GM23338 (cell line): Measurements from ENCODE around the gene CNTNAP2. TPM values are rescaled to one million over a fixed set of nuclear protein-coding genes. Genes with fewer than 3 reads are reported as not detected.

Experiments used
- ATAC-seq: fragments of 200-7000 bp; cut with Tn5 transposase; 3 replicates; pipeline ENCODE4 v1.9.1; 2020
- DNase-seq: peaks from one replicate; pipeline ENCODE4 v3.0.0-alpha.2; 2015; ENCODE audit warnings: low spot score
- H2AFZ ChIP-seq: fragments of 200-600 bp; sonication (generic); 2 replicates; pipeline ENCODE4 v1.8.0; 2016; ENCODE audit warnings: antibody characterized with exemption, mild to moderate bottlenecking, moderate library complexity
- H3F3A ChIP-seq: fragments of 200-600 bp; sonication (generic); replicated peaks from 2 replicates; pipeline ENCODE4 v1.8.0; 2017; ENCODE audit warnings: antibody characterized with exemption, mixed run types, low read depth
- H3K27ac ChIP-seq: fragments of 200-600 bp; sonication (generic); 2 replicates; pipeline ENCODE4 v1.6.1; 2016; ENCODE audit warnings: low read depth
- H3K27me3 ChIP-seq: fragments of 200-600 bp; sonication (generic); 2 replicates; pipeline ENCODE4 v1.8.0; 2016; ENCODE audit warnings: mild to moderate bottlenecking, mixed run types, moderate library complexity; ENCODE audit not compliant: insufficient read depth
- H3K36me3 ChIP-seq: fragments of 200-600 bp; sonication (generic); 2 replicates; pipeline ENCODE4 v1.8.0; 2016; ENCODE audit warnings: mild to moderate bottlenecking; ENCODE audit not compliant: insufficient read depth
- H3K4me1 ChIP-seq: fragments of 200-600 bp; sonication (generic); 2 replicates; pipeline ENCODE4 v1.8.0; 2016; ENCODE audit warnings: mild to moderate bottlenecking, moderate library complexity; ENCODE audit not compliant: insufficient read depth
- H3K4me2 ChIP-seq: fragments of 200-600 bp; sonication (generic); 2 replicates; pipeline ENCODE4 v1.7.1; 2017; ENCODE audit warnings: mixed run types
- H3K4me3 ChIP-seq: fragments of 200-600 bp; sonication (generic); 2 replicates; pipeline ENCODE4 v1.6.1; 2016; ENCODE audit warnings: mixed run types
- H3K79me2 ChIP-seq: fragments of 200-600 bp; sonication (generic); replicated peaks from 2 replicates; pipeline ENCODE4 v1.8.0; 2017; ENCODE audit warnings: mild to moderate bottlenecking; ENCODE audit not compliant: insufficient read depth
- H3K9me2 ChIP-seq: fragments of 200-600 bp; sonication (generic); 2 replicates; pipeline ENCODE4 v1.8.0; 2017; ENCODE audit not compliant: insufficient read depth
- H4K20me1 ChIP-seq: fragments of 200-600 bp; sonication (generic); replicated peaks from 2 replicates; pipeline ENCODE4 v1.8.0; 2017; ENCODE audit warnings: mild to moderate bottlenecking; ENCODE audit not compliant: insufficient read depth
- H3K27ac Mint-ChIP-seq: 2 replicates; pipeline ENCODE4 v1.8.0; 2020; ENCODE audit warnings: inconsistent platforms, mild to moderate bottlenecking, moderate library complexity, mixed read lengths
- H3K27me3 Mint-ChIP-seq: 3 replicates; pipeline ENCODE4 v1.8.0; 2022; ENCODE audit warnings: low read depth, mild to moderate bottlenecking, moderate library complexity, mixed read lengths, inconsistent platforms; ENCODE audit not compliant: insufficient read depth, poor library complexity
- H3K36me3 Mint-ChIP-seq: 3 replicates; pipeline ENCODE4 v1.8.0; 2021; ENCODE audit warnings: low read depth, mild to moderate bottlenecking, inconsistent platforms, moderate library complexity, mixed read lengths
- H3K4me1 Mint-ChIP-seq: 3 replicates; pipeline ENCODE4 v1.8.0; 2020; ENCODE audit warnings: mild to moderate bottlenecking, inconsistent platforms, mixed read lengths
- H3K4me3 Mint-ChIP-seq: 3 replicates; pipeline ENCODE4 v1.8.0; 2021; ENCODE audit warnings: moderate library complexity, mild to moderate bottlenecking, inconsistent platforms, mixed read lengths
- H3K9me3 Mint-ChIP-seq: 3 replicates; pipeline ENCODE4 v1.8.0; 2020; ENCODE audit warnings: moderate library complexity, mild to moderate bottlenecking, inconsistent platforms, mixed read lengths
- CREB1 ChIP-seq: fragments of 250-450 bp; sonication (Bioruptor Pico); IDR thresholded peaks from 2 replicates; pipeline ENCODE4 v1.5.0; 2020; ENCODE audit warnings: low read depth, mild to moderate bottlenecking, moderate library complexity
- CTCF ChIP-seq, 2 experiments: fragments of 200-600 bp in 1 of 2; sonication (generic) in 1 of 2; conservative IDR thresholded peaks; 2 replicates each; pipeline versions ENCODE4 v1.5.1 to v1.6.1; 2016 to 2017; ENCODE audit warnings: antibody characterized with exemption in 2 of 2, low read depth in 2 of 2, mild to moderate bottlenecking in 2 of 2, moderate library complexity in 1 of 2
- ETS1 ChIP-seq: IDR thresholded peaks from 2 replicates; pipeline ENCODE4 v1.6.1; 2016; ENCODE audit warnings: antibody characterized with exemption
- EZH2 ChIP-seq: fragments of 200-600 bp; sonication (generic); IDR thresholded peaks from one replicate; pipeline ENCODE4 v1.8.0; 2017; ENCODE audit warnings: antibody characterized with exemption, mild to moderate bottlenecking, low read depth; ENCODE audit not compliant: unreplicated experiment
- EZH2phosphoT487 ChIP-seq: fragments of 200-600 bp; sonication (generic); IDR thresholded peaks from one replicate; pipeline ENCODE4 v1.8.1; 2018; ENCODE audit warnings: antibody characterized with exemption; ENCODE audit not compliant: unreplicated experiment
- JUNB ChIP-seq: IDR thresholded peaks from one replicate; pipeline ENCODE4 v1.6.1; 2016; ENCODE audit warnings: antibody characterized with exemption; ENCODE audit not compliant: unreplicated experiment
- NANOG ChIP-seq: IDR thresholded peaks from 2 replicates; pipeline ENCODE4 v1.6.1; 2016; ENCODE audit warnings: antibody characterized with exemption, borderline replicate concordance
- POLR2AphosphoS5 ChIP-seq: IDR thresholded peaks from 2 replicates; pipeline ENCODE4 v1.6.1; 2016; ENCODE audit warnings: antibody characterized with exemption, low read depth
- REST ChIP-seq: IDR thresholded peaks from one replicate; pipeline ENCODE4 v1.6.1; 2018; ENCODE audit warnings: antibody characterized with exemption; ENCODE audit not compliant: unreplicated experiment
- STAT1 ChIP-seq: IDR thresholded peaks from one replicate; pipeline ENCODE4 v1.6.1; 2016; ENCODE audit warnings: antibody characterized with exemption; ENCODE audit not compliant: unreplicated experiment
- ZNF114 ChIP-seq: fragments of 250-450 bp; sonication (Bioruptor Pico); IDR thresholded peaks from 2 replicates; pipeline ENCODE4 v1.5.0; 2020; ENCODE audit warnings: mild to moderate bottlenecking, moderate library complexity
- ZNF331 ChIP-seq: fragments of 250-450 bp; sonication (Bioruptor Pico); IDR thresholded peaks from 2 replicates; pipeline ENCODE4 v1.5.0; 2020; ENCODE audit warnings: low read depth, mild to moderate bottlenecking, moderate library complexity
- ZNF462 ChIP-seq: fragments of 250-450 bp; sonication (Bioruptor Pico); IDR thresholded peaks from 2 replicates; pipeline ENCODE4 v1.5.0; 2020; ENCODE audit warnings: mild to moderate bottlenecking, moderate library complexity
- polyA plus RNA-seq: library from polyadenylated mRNA; unstranded; fragments of >200 nt; fragmentation: Nextera tagmentation; extraction: Ambion mirVana; gene quantifications from 2 replicates; pipeline ENCODE4 v1.2.1, GENCODE V29; 2016
- total RNA-seq: library from RNA; depleted of rRNA; stranded (reverse); fragments of >200 nt; shearing (Covaris generic); gene quantifications from 2 replicates; pipeline ENCODE4 v1.2.3, GENCODE V29; 2014

CNTNAP2 gene
- total and polyA plus RNA-seq, 2 experiments from 2014 or later = 38.2 to 61.3 TPM

GRCh38 chr7:147833557-147833956, 1717.0 kb downstream of the CNTNAP2 start:
- ATAC-seq (peak; percentile 98), DNase-seq (peak; percentile 63)
- Histone ChIP-seq H3K4me3 (no peak overlapping the region), H4K20me1 (no peaks in the 10 kb centered on the region), H3K4me1 (no peaks in the 10 kb centered on the region), H3F3A (no peaks in the 10 kb centered on the region), H2AFZ (peak overlapping the region; percentile 97), H3K79me2 (no peaks in the 10 kb centered on the region), H3K27me3 (no peaks in the 10 kb centered on the region), H3K36me3 (no peaks in the 10 kb centered on the region), H3K9me2 (0 out of 2 replicates have a peak, but pooled peaks cover 3% of the 10 kb centered on the region), H3K27ac (no peak overlapping the region), H3K4me2 (no peak overlapping the region)
- Mint-ChIP-seq H3K27ac (no peak overlapping the region), H3K4me3 (no peak overlapping the region), H3K9me3 (peaks cover 36% of the 10 kb centered on the region), H3K27me3 (peaks cover 9% of the 10 kb centered on the region), H3K36me3 (peaks cover 10% of the 10 kb centered on the region), H3K4me1 (no peaks in the 10 kb centered on the region)
- TF ChIP-seq CTCF (conservative IDR thresholded peaks at IDR 0.05; ENCODE audit: low read depth in 2 of 2) (no peak), JUNB (no peak), NANOG (no peak), EZH2 (no peak), REST (no peak), ZNF462 (no peak), STAT1 (no peak), POLR2AphosphoS5 (no peak), ZNF114 (no peak), EZH2phosphoT487 (no peak), ETS1 (no peak), CREB1 (CRISPR knock-in tag) (no peak), ZNF331 (no peak)
